ENCODE data around the gene CDC34.

DNA sequence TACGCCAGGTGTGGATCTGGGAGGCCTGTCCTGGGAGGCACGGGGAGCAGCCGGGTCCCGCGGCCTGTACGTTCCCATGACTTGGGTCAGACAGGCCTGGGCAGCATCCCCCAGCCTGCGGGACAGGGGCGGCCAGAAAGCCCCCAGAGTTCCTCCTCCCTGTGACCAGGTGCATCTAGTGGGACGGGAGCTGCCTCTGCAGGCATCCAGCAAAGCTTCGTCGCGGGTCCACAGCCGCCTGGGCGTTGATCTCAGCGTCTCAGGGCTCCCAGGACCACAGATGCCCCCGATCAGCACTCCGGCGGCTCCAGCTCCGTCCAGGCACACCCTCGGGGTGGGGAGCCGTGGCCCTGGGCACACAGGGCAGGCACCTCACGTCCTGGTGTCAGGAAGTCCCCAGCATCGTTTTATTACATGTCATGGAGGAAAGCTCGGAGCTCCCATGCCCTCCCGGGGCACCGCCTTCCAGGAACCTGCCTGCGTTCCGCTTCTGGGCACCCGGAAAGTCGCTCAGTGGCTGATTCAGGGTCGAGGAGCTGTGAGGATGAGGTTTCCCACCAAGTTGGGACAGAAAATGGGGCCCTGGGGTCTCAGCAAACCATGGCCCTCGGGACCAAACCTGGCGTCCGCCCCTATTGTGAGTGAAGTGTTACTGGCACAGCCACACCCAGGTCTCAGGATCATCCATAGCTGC is 10.8 kb downstream of the CDC34 start:
- TF ChIP-seq HDAC2 (IDR thresholded peaks at IDR 0.05) (no peak), CTCF (IDR thresholded peaks at IDR 0.05) (no peak), ZFP36 (IDR thresholded peaks at IDR 0.05; ENCODE audit: borderline replicate concordance, partially characterized antibody) (no peak), EP300 (IDR thresholded peaks at IDR 0.05) (no peak), POLR2A (IDR thresholded peaks at IDR 0.05; ENCODE audit: low read length) (no peak), MAFK (IDR thresholded peaks at IDR 0.05; ENCODE audit: partially characterized antibody) (no peak), EHF (CRISPR knock-in tag; IDR thresholded peaks at IDR 0.05) (no peak), RCOR1 (IDR thresholded peaks at IDR 0.05; ENCODE audit: low read depth, low read length) (no peak), SMC3 (IDR thresholded peaks at IDR 0.05) (no peak), RFX5 (IDR thresholded peaks at IDR 0.05) (no peak), FOSL2 (IDR thresholded peaks at IDR 0.05) (no peak), FOSL2 (CRISPR knock-in tag; IDR thresholded peaks at IDR 0.05) (no peak), EHMT2 (IDR thresholded peaks at IDR 0.05; ENCODE audit: low read depth) (no peak), CEBPB (IDR thresholded peaks at IDR 0.05) (no peak), ZNF302 (CRISPR knock-in tag; IDR thresholded peaks at IDR 0.05) (no peak)
